Hematopoietic multipotent progenitor cell treated with erythropoietin and hydrocortisone succinate and interleukin-3 and kit ligand, for 8 days (in vitro differentiated cells): ENCODE data around the gene KMT2A.
"Not testable (repeated sequence)": the region's sequence is repeated elsewhere in the genome, so short reads cannot be mapped to it uniquely, and the experiment has no call there.

Source experiments
- DNase-seq: peaks from one replicate; pipeline ENCODE4 v3.0.0-alpha.2; 2015

The KMT2A gene

GRCh38 chr11:118435893-118436624 is at the start of gene KMT2A:
Gene KMT2A (plus strand): TSS chr11:118436492. CDS start chr11:118436513, 21 bp downstream.
- DNase-seq = peak; percentile 94

GRCh38 chr11:118396097-118396501 is 40.2 kb upstream of the KMT2A start:
- DNase-seq = no peak

- no peak for DNase-seq
Measured at GRCh38 chr11:118397448-118397847, 38.8 kb upstream of the KMT2A start.

- peak; percentile 13 for DNase-seq
Measured at GRCh38 chr11:118398791-118399559, 37.3 kb upstream of the KMT2A start.

GRCh38 chr11:118401151-118401879 is 35.0 kb upstream of the KMT2A start, which contains the start of gene ATP5MG:
Gene ATP5MG (plus strand): TSS chr11:118401606. CDS start chr11:118401666, 60 bp downstream.
- peak; percentile 93 for DNase-seq

GRCh38 chr11:118401880-118402590 is 34.3 kb upstream of the KMT2A start:
- DNase-seq = peak; percentile 11

GRCh38 chr11:118402594-118402993 is 33.7 kb upstream of the KMT2A start:
- DNase-seq = not testable (repeated sequence)

- DNase-seq = no peak
Measured at GRCh38 chr11:118406599-118407166, 29.6 kb upstream of the KMT2A start.

GRCh38 chr11:118410055-118410745 is 26.1 kb upstream of the KMT2A start:
- no peak for DNase-seq

- no peak for DNase-seq
Measured at GRCh38 chr11:118411530-118411929, 24.8 kb upstream of the KMT2A start.

GRCh38 chr11:118412921-118413320 is 23.4 kb upstream of the KMT2A start:
- DNase-seq = no peak

GRCh38 chr11:118415062-118415738 is 21.1 kb upstream of the KMT2A start:
- peak; percentile 71 for DNase-seq

- peak; percentile 98 for DNase-seq
Measured at GRCh38 chr11:118415739-118416068, 20.6 kb upstream of the KMT2A start.

- DNase-seq = not testable (repeated sequence)
Measured at GRCh38 chr11:118416900-118417299, 19.4 kb upstream of the KMT2A start.

GRCh38 chr11:118417801-118418200 is 18.5 kb upstream of the KMT2A start:
- DNase-seq = no peak

- no peak for DNase-seq
Measured at GRCh38 chr11:118418766-118419165, 17.5 kb upstream of the KMT2A start.

- DNase-seq = no peak
Measured at GRCh38 chr11:118427707-118428106, 8.6 kb upstream of the KMT2A start.

GRCh38 chr11:118430956-118431355 is 5.3 kb upstream of the KMT2A start:
- DNase-seq = peak; percentile 25

- no peak for DNase-seq
Measured at GRCh38 chr11:118434123-118434552, 2.2 kb upstream of the KMT2A start.

- peak; percentile 67 for DNase-seq
Measured at GRCh38 chr11:118434553-118435289, 1.6 kb upstream of the KMT2A start.
